ENCODE results near the gene UBXN2A.
A peak's percentile ranks its signal among the peaks of the same experiment; 100 is the strongest.

DNA sequence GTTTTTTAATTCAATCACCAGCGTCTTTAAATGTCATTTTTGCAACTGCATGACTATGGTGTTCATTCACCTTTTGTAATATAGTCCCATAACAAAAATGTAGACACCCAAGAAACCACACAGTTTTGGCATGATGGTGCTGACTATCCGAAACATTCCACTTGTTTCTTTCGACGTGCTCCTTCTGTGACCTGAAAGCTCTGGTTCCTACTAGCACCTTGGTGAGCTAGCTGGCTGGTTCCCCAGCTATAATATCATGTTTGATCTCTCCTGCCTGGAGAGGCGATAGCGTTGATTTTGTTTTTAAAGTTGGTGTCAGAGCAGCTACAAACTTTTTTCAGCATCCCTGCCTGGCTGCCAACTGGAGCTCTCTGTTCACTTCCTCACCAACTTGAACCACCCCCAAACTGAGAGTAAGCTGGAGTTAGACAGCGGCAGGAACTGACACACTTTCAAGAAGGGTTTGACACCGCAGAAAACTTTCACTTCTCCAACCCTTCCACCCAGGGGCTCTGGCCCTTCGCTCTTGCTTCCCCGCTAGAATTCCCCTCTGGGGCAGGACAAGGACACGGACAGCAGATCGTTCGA, 14.5 kb upstream of the UBXN2A start:
- TF ChIP-seq, protein P1, sequence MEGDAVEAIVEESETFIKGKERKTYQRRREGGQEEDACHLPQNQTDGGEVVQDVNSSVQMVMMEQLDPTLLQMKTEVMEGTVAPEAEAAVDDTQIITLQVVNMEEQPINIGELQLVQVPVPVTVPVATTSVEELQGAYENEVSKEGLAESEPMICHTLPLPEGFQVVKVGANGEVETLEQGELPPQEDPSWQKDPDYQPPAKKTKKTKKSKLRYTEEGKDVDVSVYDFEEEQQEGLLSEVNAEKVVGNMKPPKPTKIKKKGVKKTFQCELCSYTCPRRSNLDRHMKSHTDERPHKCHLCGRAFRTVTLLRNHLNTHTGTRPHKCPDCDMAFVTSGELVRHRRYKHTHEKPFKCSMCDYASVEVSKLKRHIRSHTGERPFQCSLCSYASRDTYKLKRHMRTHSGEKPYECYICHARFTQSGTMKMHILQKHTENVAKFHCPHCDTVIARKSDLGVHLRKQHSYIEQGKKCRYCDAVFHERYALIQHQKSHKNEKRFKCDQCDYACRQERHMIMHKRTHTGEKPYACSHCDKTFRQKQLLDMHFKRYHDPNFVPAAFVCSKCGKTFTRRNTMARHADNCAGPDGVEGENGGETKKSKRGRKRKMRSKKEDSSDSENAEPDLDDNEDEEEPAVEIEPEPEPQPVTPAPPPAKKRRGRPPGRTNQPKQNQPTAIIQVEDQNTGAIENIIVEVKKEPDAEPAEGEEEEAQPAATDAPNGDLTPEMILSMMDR (IDR thresholded peaks at IDR 0.05), result no peak
- TF ChIP-seq POLR2A (IDR thresholded peaks at IDR 0.05), result peak in 2 of 3 donors; percentile 16 to 48

Data from body of pancreas (tissue), 4 donors.